CD4-positive, alpha-beta T cell treated with Interleukin-10 for 1 hour (primary cell): Measurements from ENCODE around the gene EMC9.
A peak's percentile ranks its signal among the peaks of the same experiment; 100 is the strongest.

ENCODE experiments used
- DNase-seq: peaks from one replicate; pipeline ENCODE4 v3.0.0-alpha.2; 2020

The EMC9 gene

GRCh38 chr14:24176599-24176998 is 35.2 kb upstream of the EMC9 start:
- DNase-seq = no peak

GRCh38 chr14:24172871-24173281 is 31.5 kb upstream of the EMC9 start:
- DNase-seq = no peak

- DNase-seq = no peak
Measured at GRCh38 chr14:24172261-24172860, 31.0 kb upstream of the EMC9 start.

GRCh38 chr14:24171422-24172260 is 30.2 kb upstream of the EMC9 start, which contains the start of gene REC8:
REC8 (plus strand) TSS chr14:24172080; CDS start chr14:24172553, 473 bp downstream.
- DNase-seq = peak; percentile 73

- no peak for DNase-seq
Measured at GRCh38 chr14:24167469-24168114, 26.2 kb upstream of the EMC9 start.

GRCh38 chr14:24165785-24166184 is 24.4 kb upstream of the EMC9 start:
- DNase-seq = no peak

- no peak for DNase-seq
Measured at GRCh38 chr14:24164518-24164991, 23.2 kb upstream of the EMC9 start.

- DNase-seq = no peak
Measured at GRCh38 chr14:24162093-24162492, 20.7 kb upstream of the EMC9 start.

- DNase-seq = peak; percentile 99
Measured at GRCh38 chr14:24160850-24161804, 19.7 kb upstream of the EMC9 start, which contains the start of gene IRF9. IRF9 (plus strand) TSS chr14:24161265; CDS start chr14:24162145, 880 bp downstream.

GRCh38 chr14:24160499-24160849 is 19.1 kb upstream of the EMC9 start:
- DNase-seq = no peak

GRCh38 chr14:24159777-24160498 is 18.5 kb upstream of the EMC9 start:
- DNase-seq = no peak

GRCh38 chr14:24157331-24157730 is 15.9 kb upstream of the EMC9 start:
- no peak for DNase-seq

- no peak for DNase-seq
Measured at GRCh38 chr14:24156840-24157239, 15.4 kb upstream of the EMC9 start.

GRCh38 chr14:24155100-24155499 is 13.7 kb upstream of the EMC9 start:
- DNase-seq = no peak

GRCh38 chr14:24151404-24152080 is 10.2 kb upstream of the EMC9 start:
- DNase-seq = no peak

- DNase-seq = no peak
Measured at GRCh38 chr14:24150993-24151392, 9.6 kb upstream of the EMC9 start.

- no peak for DNase-seq
Measured at GRCh38 chr14:24150567-24150966, 9.2 kb upstream of the EMC9 start.

GRCh38 chr14:24150061-24150460 is 8.7 kb upstream of the EMC9 start:
- DNase-seq = no peak

- no peak for DNase-seq
Measured at GRCh38 chr14:24149302-24149969, 8.0 kb upstream of the EMC9 start.

- DNase-seq = no peak
Measured at GRCh38 chr14:24147761-24148428, 6.5 kb upstream of the EMC9 start.
